HepG2 (cell line): ENCODE results near the gene DPT. TPM values are rescaled to one million over a fixed set of nuclear protein-coding genes. Genes with fewer than 3 reads are reported as not detected.
A peak's percentile ranks its signal among the peaks of the same experiment; 100 is the strongest.

ENCODE experiments used
- ATAC-seq: fragments of 200-7000 bp; cut with Tn5 transposase; 3 replicates; pipeline ENCODE4 v1.9.1; 2020; ENCODE audit warnings: mild to moderate bottlenecking, moderate library complexity
- BruUV-seq: library from RNA; stranded (reverse); fragments of 400-500 nt; replicated peaks from 2 replicates; lab custom pipeline; 2021; lab: Mats Ljungman, UMichigan
- CTCF ChIA-PET: fragments of 300-600 bp; formaldehyde crosslinking; extraction: SDS; loops from one replicate; lab custom pipeline; 2021; ENCODE audit warnings: low total read pairs, inconsistent platforms, low intra/inter-chr PET ratio; lab: Yijun Ruan, JAX
- POLR2A ChIA-PET: fragments of 350-600 bp; sonication (Branson Sonifier 250); formaldehyde crosslinking; loops from one replicate; lab custom pipeline; 2020; ENCODE audit warnings: antibody characterized with exemption, inconsistent platforms; lab: Yijun Ruan, JAX
- DNase-seq: peaks from one replicate; pipeline ENCODE4 v3.0.0-alpha.2; 2015; ENCODE audit warnings: low spot score
- FAIRE-seq: peaks from 3 replicates; lab custom pipeline; 2011; peaks lifted over from hg19 to GRCh38; lab: Jason Lieb, UNC
- H2AFZ ChIP-seq: one replicate; pipeline ENCODE4 v1.6.1; 2011; ENCODE audit warnings: low read length, inconsistent platforms
- H3K27ac ChIP-seq: fragments of 300-600 bp; 3 replicates; pipeline ENCODE4 v1.8.0; 2011; ENCODE audit warnings: mixed run types, mild to moderate bottlenecking, mixed read lengths, low read length, inconsistent platforms; ENCODE audit not compliant: insufficient read depth; ENCODE audit errors: extremely low read length
- H3K27me3 ChIP-seq, 2 experiments: fragments of 200-600 bp in 1 of 2; 2 replicates in 1 of 2; 3 replicates in 1 of 2; pipeline versions ENCODE4 v1.6.0 to v1.8.0; 2011; ENCODE audit warnings: low read length in 2 of 2, mild to moderate bottlenecking in 2 of 2, moderate library complexity in 2 of 2, inconsistent platforms in 1 of 2; ENCODE audit not compliant: insufficient read depth in 2 of 2, control insufficient read depth in 1 of 2
- H3K36me3 ChIP-seq, 2 experiments: fragments of 200-600 bp in 1 of 2; replicated peaks in 1 of 2; 2 replicates in 1 of 2; 3 replicates in 1 of 2; pipeline versions ENCODE4 v1.5.1 to v1.8.0; 2011; ENCODE audit warnings: low read length in 2 of 2, inconsistent platforms in 1 of 2; ENCODE audit not compliant: insufficient read depth in 2 of 2, control insufficient read depth in 1 of 2
- H3K4me1 ChIP-seq: 2 replicates; pipeline ENCODE4 v1.5.1; 2012; ENCODE audit warnings: low read length, inconsistent platforms; ENCODE audit not compliant: insufficient read depth
- H3K4me2 ChIP-seq: 2 replicates; pipeline ENCODE4 v1.6.0; 2011; ENCODE audit warnings: low read depth, low read length, inconsistent platforms
- H3K4me3 ChIP-seq, 3 experiments: fragments of 200-600 bp in 1 of 3; sonication (generic), shearing (Covaris generic) in 1 of 3; replicated peaks in 1 of 3; 2 replicates each; pipeline ENCODE4 v1.5.1; 2011 to 2016; ENCODE audit warnings: low read length in 3 of 3, inconsistent platforms in 2 of 3, low read depth in 2 of 3, mild to moderate bottlenecking in 2 of 3, control low read depth in 1 of 3, mixed read lengths in 1 of 3; ENCODE audit not compliant: insufficient read depth in 1 of 3
- H3K79me2 ChIP-seq: one replicate; pipeline ENCODE4 v1.6.1; 2011; ENCODE audit warnings: low read length, inconsistent platforms; ENCODE audit not compliant: insufficient read depth
- H3K9ac ChIP-seq: 2 replicates; pipeline ENCODE4 v1.6.0; 2011; ENCODE audit warnings: mild to moderate bottlenecking, low read depth, low read length, inconsistent platforms; ENCODE audit not compliant: insufficient read depth
- H3K9me3 ChIP-seq: 2 replicates; pipeline ENCODE4 v1.5.1; 2012; ENCODE audit warnings: mild to moderate bottlenecking, low read length
- H4K20me1 ChIP-seq: 2 replicates; pipeline ENCODE4 v1.6.0; 2011; ENCODE audit warnings: inconsistent platforms, mild to moderate bottlenecking, low read length, moderate library complexity; ENCODE audit not compliant: insufficient read depth
- CEBPG ChIP-seq: IDR thresholded peaks from 2 replicates; pipeline ENCODE4 v1.6.1; 2016
- CHD4 ChIP-seq: fragments of 200-600 bp; sonication (generic); IDR thresholded peaks from 2 replicates; pipeline ENCODE4 v1.7.0; 2017; ENCODE audit warnings: mild to moderate bottlenecking, low read length, borderline replicate concordance
- CTCF ChIP-seq: sonication (generic); formaldehyde crosslinking; IDR thresholded peaks from 2 replicates; pipeline ENCODE4 v1.5.0; 2020; ENCODE audit warnings: mild to moderate bottlenecking, missing genetic modification reagents, moderate library complexity
- ERF ChIP-seq: IDR thresholded peaks from 2 replicates; pipeline ENCODE4 v1.6.1; 2018; ENCODE audit warnings: missing biosample characterization, missing genetic modification reagents
- FLYWCH1 ChIP-seq: sonication (generic); formaldehyde crosslinking; IDR thresholded peaks from 2 replicates; pipeline ENCODE4 v1.8.1; 2023; ENCODE audit warnings: mild to moderate bottlenecking, missing genetic modification reagents
- JARID2 ChIP-seq: sonication (generic); formaldehyde crosslinking; IDR thresholded peaks from 2 replicates; pipeline ENCODE4 v1.8.1; 2023; ENCODE audit warnings: missing genetic modification reagents, inconsistent platforms; ENCODE audit not compliant: insufficient replicate concordance
- NCOA1 ChIP-seq: sonication (generic); formaldehyde crosslinking; IDR thresholded peaks from 2 replicates; pipeline ENCODE4 v1.9.0; 2021; ENCODE audit warnings: missing genetic modification reagents
- RAD21 ChIP-seq: fragments of 450-650 bp; formaldehyde crosslinking; IDR thresholded peaks from 2 replicates; pipeline ENCODE4 v1.5.0; 2020; ENCODE audit warnings: mild to moderate bottlenecking
- SMC3 ChIP-seq: IDR thresholded peaks from 2 replicates; pipeline ENCODE4 v1.6.1; 2011; ENCODE audit warnings: low read length, improper control_type of control experiment
- SRF ChIP-seq: IDR thresholded peaks from 2 replicates; pipeline ENCODE4 v1.6.1; 2011; ENCODE audit warnings: mild to moderate bottlenecking, low read depth, low read length, moderate library complexity
- STAG1 ChIP-seq: sonication (generic); formaldehyde crosslinking; IDR thresholded peaks from 2 replicates; pipeline ENCODE4 v1.4.0; 2020; ENCODE audit warnings: missing genetic modification reagents
- XBP1 ChIP-seq: sonication (generic); formaldehyde crosslinking; IDR thresholded peaks from 2 replicates; pipeline ENCODE4 v1.5.0; 2020; ENCODE audit warnings: missing genetic modification reagents
- ZFP36 ChIP-seq: fragments of 150-350 bp; IDR thresholded peaks from 2 replicates; pipeline ENCODE4 v1.6.1; 2018; ENCODE audit warnings: borderline replicate concordance, low read length, low read depth; ENCODE audit not compliant: partially characterized antibody
- ZNF549 ChIP-seq: sonication (generic); formaldehyde crosslinking; IDR thresholded peaks from 2 replicates; pipeline ENCODE4 v1.5.0; 2020; ENCODE audit warnings: missing genetic modification reagents
- ZNF746 ChIP-seq: sonication (generic); formaldehyde crosslinking; IDR thresholded peaks from 2 replicates; pipeline ENCODE4 v1.8.0; 2022; ENCODE audit warnings: mild to moderate bottlenecking, missing genetic modification reagents
- WGBS: methylation state at CpG from one replicate; pipeline ENCODE4 v1.1.6; 2017; ENCODE audit warnings: low lambda C conversion rate; 5-methylcytosine and 5-hydroxymethylcytosine counted together
- in situ Hi-C: cut with HindIII; loops from 2 replicates; pipeline ENCODE4 v1.10.0; 2017; ENCODE audit warnings: low pct_unique_long_range_greater_than_20kb; ENCODE audit not compliant: extremely low pct_ligation_motif_present
- intact Hi-C: fragments of 100-400 bp; cut with micrococcal nuclease; formaldehyde crosslinking; loops from one replicate; pipeline ENCODE4 v1.10.0; 2022; ENCODE audit not compliant: unreplicated experiment
- polyA plus RNA-seq, 8 experiments: library from polyadenylated mRNA; depleted of rRNA in 3 of 8; stranded (reverse) in 7 of 8; unstranded in 1 of 8; fragments of >200 nt; fragmentation: Illumina TruSeq in 4 of 8; extraction: Trizol in 4 of 8; gene quantifications; 2 replicates each; pipeline versions ENCODE4 v1.2.1 to v1.2.3, GENCODE V29; 2011 to 2016; ENCODE audit warnings: low read depth in 4 of 8, missing spikeins in 1 of 8, mixed read lengths in 1 of 8; ENCODE audit not compliant: insufficient read depth in 1 of 8
- total RNA-seq, 5 experiments: library from RNA; depleted of rRNA; stranded (reverse); fragments of >200 nt; fragmentation: Illumina TruSeq; extraction: Trizol; gene quantifications; 2 replicates each; pipeline ENCODE4 v1.2.3, GENCODE V29; 2016; ENCODE audit warnings: low read depth in 1 of 5
- TF ChIP-seq, protein P1 (sequence below): sonication (generic); formaldehyde crosslinking; conservative IDR thresholded peaks from 2 replicates; pipeline ENCODE4 v1.4.0; 2020; ENCODE audit warnings: missing genetic modification reagents

Gene DPT
- total and polyA plus RNA-seq, 2 of the 13 experiments (the other 11 are each of a cell fraction or from before 2014, with no cell fraction given) = 0.04 TPM; not detected in 1

- no peak overlapping the region for H3K4me2 ChIP-seq
- H3K27me3 ChIP-seq = no peaks in the 10 kb centered on the region
- no peaks in the 10 kb centered on the region for H4K20me1 ChIP-seq
- H3K4me3 ChIP-seq = no peak overlapping the region
- BruUV-seq = no TSS peak
- H3K9ac ChIP-seq = no peak overlapping the region
- no peaks in the 10 kb centered on the region for H3K36me3 ChIP-seq
- no peak overlapping the region for H3K27ac ChIP-seq
- H3K4me1 ChIP-seq = peaks cover 9% of the 10 kb centered on the region
- FAIRE-seq (no peak), DNase-seq (no peak), ATAC-seq (0 out of 3 replicates have a peak, but pooled peaks have one; percentile 43)
- WGBS = 5% methylated on average over 1 of the region's 1 CpG
- ChIA-PET POLR2A (no interaction called here), CTCF (no interaction called here)
- H3K9me3 ChIP-seq = no peaks in the 10 kb centered on the region
- in situ Hi-C loops (no loop called here), intact Hi-C loops (no loop called here)
- no peaks in the 10 kb centered on the region for H3K79me2 ChIP-seq
- peak; percentile 63; the same call in 1 of the 2 replicates for TF ChIP-seq SMC3
- peak; percentile 55; the same call in 1 of the 2 replicates for TF ChIP-seq RAD21 (CRISPR knock-in tag)
- peak; percentile 58 for TF ChIP-seq CTCF (CRISPR knock-in tag)
- no peak for TF ChIP-seq CHD4
- TF ChIP-seq CEBPG (CRISPR knock-in tag) = 0 out of 2 replicates have a peak, but pooled peaks have one; percentile 13
- peak; percentile 78 for TF ChIP-seq STAG1 (CRISPR knock-in tag)
- TF ChIP-seq ZNF746 (CRISPR knock-in tag) = no peak
- TF ChIP-seq NCOA1 = no peak
- TF ChIP-seq, all 625 proteins: peak for 5
- H2AFZ ChIP-seq = no peak overlapping the region
Measured at GRCh38 chr1:168734946-168735345, 5.9 kb upstream of the DPT start.

GRCh38 chr1:168734271-168734670 is 5.3 kb upstream of the DPT start:
- intact Hi-C loops (no loop called here), in situ Hi-C loops (no loop called here)
- Histone ChIP-seq H3K4me1 (peaks cover 3% of the 10 kb centered on the region; the same call in 1 of the 2 replicates), H3K4me2 (no peak overlapping the region), H4K20me1 (no peaks in the 10 kb centered on the region), H3K9ac (no peak overlapping the region), H3K79me2 (no peaks in the 10 kb centered on the region), H3K4me3 (no peak overlapping the region), H3K9me3 (no peaks in the 10 kb centered on the region), H3K36me3 (no peaks in the 10 kb centered on the region), H3K27ac (no peak overlapping the region), H2AFZ (no peak overlapping the region), H3K27me3 (no peaks in the 10 kb centered on the region)
- CTCF ChIA-PET = no interaction called here
- ATAC-seq (no peak), DNase-seq (no peak), FAIRE-seq (no peak)
- POLR2A ChIA-PET = no interaction called here
- 43% methylated on average over 3 of the region's 3 CpGs for WGBS
- BruUV-seq = no TSS peak
- no peak for TF ChIP-seq JARID2 (CRISPR knock-in tag)
- no peak for TF ChIP-seq SRF
- TF ChIP-seq, protein P1, sequence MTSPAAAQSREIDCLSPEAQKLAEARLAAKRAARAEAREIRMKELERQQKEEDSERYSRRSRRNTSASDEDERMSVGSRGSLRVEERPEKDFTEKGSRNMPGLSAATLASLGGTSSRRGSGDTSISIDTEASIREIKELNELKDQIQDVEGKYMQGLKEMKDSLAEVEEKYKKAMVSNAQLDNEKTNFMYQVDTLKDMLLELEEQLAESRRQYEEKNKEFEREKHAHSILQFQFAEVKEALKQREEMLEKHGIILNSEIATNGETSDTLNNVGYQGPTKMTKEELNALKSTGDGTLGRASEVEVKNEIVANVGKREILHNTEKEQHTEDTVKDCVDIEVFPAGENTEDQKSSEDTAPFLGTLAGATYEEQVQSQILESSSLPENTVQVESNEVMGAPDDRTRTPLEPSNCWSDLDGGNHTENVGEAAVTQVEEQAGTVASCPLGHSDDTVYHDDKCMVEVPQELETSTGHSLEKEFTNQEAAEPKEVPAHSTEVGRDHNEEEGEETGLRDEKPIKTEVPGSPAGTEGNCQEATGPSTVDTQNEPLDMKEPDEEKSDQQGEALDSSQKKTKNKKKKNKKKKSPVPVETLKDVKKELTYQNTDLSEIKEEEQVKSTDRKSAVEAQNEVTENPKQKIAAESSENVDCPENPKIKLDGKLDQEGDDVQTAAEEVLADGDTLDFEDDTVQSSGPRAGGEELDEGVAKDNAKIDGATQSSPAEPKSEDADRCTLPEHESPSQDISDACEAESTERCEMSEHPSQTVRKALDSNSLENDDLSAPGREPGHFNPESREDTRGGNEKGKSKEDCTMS (CRISPR knock-in tag) = no peak
- no peak for TF ChIP-seq ZNF549 (CRISPR knock-in tag)
- TF ChIP-seq ZFP36 = no peak
- no peak for TF ChIP-seq XBP1 (CRISPR knock-in tag)
- TF ChIP-seq ERF (CRISPR knock-in tag) = no peak
- TF ChIP-seq FLYWCH1 (CRISPR knock-in tag) = no peak
